AG09319 (cell line): ENCODE data around the gene DACH2.

Source experiments
- DNase-seq: peaks from one replicate; pipeline ENCODE4 v3.0.0-alpha.2; 2010; ENCODE audit warnings: low read depth; ENCODE audit errors: extremely low read depth
- TF ChIP-seq, protein P1 (sequence below): IDR thresholded peaks from 2 replicates; pipeline ENCODE4 v1.5.1; 2011; ENCODE audit warnings: low read depth, mild to moderate bottlenecking, inconsistent platforms, low read length, moderate library complexity

DACH2 gene

DNA sequence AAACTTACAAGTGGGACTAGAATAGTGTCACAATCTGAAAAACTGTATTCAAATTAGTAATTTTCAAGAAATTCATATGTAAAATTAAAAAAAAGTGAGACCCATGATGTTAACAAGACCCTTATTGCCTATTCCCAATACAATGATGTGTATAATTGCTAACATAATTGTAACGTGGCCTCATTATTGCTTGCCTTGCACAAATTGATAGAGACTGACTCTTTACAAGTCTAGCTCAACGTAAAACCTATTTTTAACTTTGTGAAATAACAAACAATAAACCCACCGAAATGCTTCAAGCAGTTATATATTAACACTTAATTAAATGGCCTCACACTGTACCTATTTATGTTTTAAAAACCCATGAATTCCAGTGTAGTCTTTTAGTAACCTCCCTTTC is 312.5 kb downstream of the DACH2 start:
- TF ChIP-seq, protein P1, sequence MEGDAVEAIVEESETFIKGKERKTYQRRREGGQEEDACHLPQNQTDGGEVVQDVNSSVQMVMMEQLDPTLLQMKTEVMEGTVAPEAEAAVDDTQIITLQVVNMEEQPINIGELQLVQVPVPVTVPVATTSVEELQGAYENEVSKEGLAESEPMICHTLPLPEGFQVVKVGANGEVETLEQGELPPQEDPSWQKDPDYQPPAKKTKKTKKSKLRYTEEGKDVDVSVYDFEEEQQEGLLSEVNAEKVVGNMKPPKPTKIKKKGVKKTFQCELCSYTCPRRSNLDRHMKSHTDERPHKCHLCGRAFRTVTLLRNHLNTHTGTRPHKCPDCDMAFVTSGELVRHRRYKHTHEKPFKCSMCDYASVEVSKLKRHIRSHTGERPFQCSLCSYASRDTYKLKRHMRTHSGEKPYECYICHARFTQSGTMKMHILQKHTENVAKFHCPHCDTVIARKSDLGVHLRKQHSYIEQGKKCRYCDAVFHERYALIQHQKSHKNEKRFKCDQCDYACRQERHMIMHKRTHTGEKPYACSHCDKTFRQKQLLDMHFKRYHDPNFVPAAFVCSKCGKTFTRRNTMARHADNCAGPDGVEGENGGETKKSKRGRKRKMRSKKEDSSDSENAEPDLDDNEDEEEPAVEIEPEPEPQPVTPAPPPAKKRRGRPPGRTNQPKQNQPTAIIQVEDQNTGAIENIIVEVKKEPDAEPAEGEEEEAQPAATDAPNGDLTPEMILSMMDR = no peak
- DNase-seq = no peak

DNA sequence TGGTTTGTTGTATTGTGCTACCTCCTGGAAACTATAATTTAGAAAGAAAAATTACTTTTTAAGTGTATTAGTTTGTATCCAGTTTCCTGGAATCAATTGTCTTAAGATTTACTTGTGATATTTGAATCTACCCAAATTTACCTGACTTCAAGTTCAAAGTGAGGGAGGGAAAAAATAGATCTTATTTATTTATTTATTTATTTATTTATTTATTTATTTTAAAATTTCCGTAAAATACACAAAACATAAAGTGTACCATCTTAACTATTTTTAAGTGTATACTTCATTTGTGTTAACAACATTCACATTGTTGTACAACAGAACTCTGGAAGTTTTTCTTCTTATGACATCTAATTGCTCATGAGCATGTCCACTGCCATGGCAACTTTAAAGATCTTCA is 356.0 kb downstream of the DACH2 start:
- TF ChIP-seq, protein P1 = no peak
- no peak for DNase-seq

- no peak for DNase-seq
- TF ChIP-seq, protein P1 = no peak
These were observed 359.1 kb downstream of the DACH2 start for GRCh38 chrX:86507331-86507730.

DNA sequence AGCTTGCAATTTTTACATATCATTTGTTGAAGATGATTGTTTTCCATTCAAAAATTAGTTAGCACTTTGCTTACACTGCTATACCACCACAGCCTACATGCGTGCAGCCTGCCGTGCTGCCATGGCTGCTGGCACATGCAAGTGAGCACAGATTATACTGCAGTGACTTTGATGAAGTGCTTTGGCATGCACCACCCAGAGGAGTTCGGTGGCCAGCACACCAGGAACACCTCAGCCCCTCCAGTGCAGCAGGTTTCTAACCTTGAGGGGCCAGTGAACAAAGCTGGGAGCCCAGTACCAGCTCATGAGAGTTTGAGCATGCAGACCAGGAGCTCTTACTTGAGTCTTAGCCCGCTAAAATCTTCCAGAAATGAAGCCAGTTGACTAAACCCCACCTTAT is 431.5 kb downstream of the DACH2 start:
- DNase-seq = no peak
- TF ChIP-seq, protein P1 = no peak

GRCh38 chrX:86604607-86605006 is 456.4 kb downstream of the DACH2 start:
- TF ChIP-seq, protein P1 = no peak
- no peak for DNase-seq

DNA sequence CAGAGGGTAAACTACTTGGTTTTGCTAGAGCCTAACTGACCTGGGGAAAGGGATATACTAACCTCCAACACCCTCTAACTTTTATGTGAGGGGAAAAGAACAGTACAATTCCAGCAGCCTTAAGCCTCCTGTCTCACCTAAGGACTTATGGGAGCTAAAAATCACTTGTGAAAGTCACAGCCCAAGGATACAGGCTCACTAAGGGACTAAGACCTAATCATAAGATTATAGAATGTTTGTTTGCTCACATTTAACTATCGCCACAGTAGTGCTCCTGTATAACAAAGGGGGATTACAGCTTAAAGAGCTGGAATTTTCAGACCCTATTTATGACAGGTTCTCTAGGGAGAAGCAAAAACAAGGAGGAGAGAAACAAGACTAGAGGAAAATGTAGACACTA is 548.7 kb downstream of the DACH2 start:
- TF ChIP-seq, protein P1 = no peak
- no peak for DNase-seq

GRCh38 chrX:86711531-86712180 is 563.4 kb downstream of the DACH2 start:
- TF ChIP-seq, protein P1 = no peak
- DNase-seq = no peak
